Fibroblast of mammary gland (primary cell): Measurements from ENCODE around the gene RAB40C.

Experiments used
- DNase-seq: peaks from one replicate; pipeline ENCODE4 v3.0.0-alpha.2; 2010; ENCODE audit warnings: low read depth
- H3K4me3 ChIP-seq: 2 replicates; pipeline ENCODE4 v1.5.1; 2011; ENCODE audit warnings: low read depth, mild to moderate bottlenecking, low read length, moderate library complexity; ENCODE audit not compliant: control insufficient read depth
- TF ChIP-seq, protein P1 (sequence below): conservative IDR thresholded peaks from 2 replicates; pipeline ENCODE4 v1.5.1; 2011; ENCODE audit warnings: low read depth, low read length, inconsistent platforms; ENCODE audit not compliant: control insufficient read depth, insufficient read depth

Gene RAB40C

DNA sequence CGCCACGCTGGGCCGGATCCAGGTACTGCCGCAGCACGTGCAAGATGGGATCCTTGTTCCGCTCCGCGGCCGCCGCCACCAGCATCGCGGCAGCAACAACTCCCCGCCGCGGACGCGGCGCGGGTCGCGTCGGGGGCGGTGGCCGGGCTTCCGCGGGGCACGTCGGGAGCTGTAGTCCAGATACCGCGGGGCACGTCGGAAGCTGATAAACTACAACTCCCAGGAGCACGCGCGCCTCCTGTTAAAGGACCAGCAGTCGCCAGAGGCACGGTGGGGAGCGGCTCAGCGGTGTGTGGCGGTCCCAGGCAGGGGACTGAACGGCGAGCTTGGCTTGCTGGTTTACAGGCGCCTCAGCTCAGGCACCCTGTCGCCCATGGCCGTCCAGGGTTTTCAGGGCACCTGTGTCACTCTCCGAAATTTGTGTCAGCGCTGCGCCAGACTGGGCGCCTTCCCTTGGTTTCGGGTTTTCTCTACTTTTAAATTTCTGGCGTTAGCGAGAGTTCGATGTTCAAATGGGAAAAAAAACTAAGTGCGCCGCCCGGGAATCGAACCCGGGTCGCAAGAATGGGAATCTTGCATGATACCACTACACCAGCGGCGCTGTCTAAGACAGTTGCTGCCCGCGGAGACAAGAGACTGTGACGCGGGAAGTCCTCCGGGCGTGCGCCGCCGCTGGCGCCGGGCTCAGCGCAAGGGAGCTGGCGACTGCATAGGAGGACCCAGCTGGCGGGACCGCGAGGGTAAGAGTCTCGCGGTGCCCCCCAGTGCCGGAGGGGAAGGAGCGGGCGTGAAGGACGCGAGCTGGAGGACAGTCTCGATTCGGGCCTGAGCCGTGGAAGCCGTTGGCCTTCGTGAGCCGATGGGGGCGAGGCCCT is 46.6 kb downstream of the RAB40C start, which contains the start of gene METTL26:
METTL26 (minus strand) TSS at position 100 of the 875 bp plus-strand sequence; CDS start at position 85, 15 bp downstream.
- H3K4me3 ChIP-seq = peak within 1 kb of the TSS; percentile 77
- TF ChIP-seq, protein P1, sequence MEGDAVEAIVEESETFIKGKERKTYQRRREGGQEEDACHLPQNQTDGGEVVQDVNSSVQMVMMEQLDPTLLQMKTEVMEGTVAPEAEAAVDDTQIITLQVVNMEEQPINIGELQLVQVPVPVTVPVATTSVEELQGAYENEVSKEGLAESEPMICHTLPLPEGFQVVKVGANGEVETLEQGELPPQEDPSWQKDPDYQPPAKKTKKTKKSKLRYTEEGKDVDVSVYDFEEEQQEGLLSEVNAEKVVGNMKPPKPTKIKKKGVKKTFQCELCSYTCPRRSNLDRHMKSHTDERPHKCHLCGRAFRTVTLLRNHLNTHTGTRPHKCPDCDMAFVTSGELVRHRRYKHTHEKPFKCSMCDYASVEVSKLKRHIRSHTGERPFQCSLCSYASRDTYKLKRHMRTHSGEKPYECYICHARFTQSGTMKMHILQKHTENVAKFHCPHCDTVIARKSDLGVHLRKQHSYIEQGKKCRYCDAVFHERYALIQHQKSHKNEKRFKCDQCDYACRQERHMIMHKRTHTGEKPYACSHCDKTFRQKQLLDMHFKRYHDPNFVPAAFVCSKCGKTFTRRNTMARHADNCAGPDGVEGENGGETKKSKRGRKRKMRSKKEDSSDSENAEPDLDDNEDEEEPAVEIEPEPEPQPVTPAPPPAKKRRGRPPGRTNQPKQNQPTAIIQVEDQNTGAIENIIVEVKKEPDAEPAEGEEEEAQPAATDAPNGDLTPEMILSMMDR = no peak
- peak; percentile 91 for DNase-seq

- TF ChIP-seq, protein P1 = no peak
- H3K4me3 ChIP-seq = peak overlapping the region; percentile 77
- DNase-seq = peak; percentile 80
Observed at GRCh38 chr16:637081-638018, 47.5 kb downstream of the RAB40C start.

DNA sequence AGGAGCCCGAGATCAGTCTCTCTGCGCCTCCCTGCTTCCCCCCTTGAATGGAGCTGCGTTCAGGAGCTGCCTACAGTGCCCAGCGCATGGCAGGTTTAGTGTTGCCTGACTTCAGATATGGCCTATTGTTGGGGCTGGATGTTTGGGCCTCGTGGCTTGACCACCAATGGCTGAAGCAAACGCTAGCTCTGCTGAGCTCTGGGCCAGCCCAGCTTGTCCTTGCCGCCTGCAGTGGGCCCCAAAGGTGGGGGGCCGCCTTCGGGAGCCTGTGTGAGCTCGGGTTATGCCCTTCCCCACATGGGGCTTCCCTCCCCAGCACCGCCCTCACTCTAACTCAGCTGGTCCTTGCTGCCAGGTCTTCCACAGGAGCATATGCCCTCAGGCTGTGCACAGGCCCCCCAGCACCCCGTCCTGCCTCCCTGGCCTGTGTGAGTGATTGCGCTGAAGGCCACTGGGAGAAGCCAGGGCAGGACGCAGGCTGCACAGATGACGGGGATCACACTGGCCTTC is 48.2 kb downstream of the RAB40C start:
- TF ChIP-seq, protein P1 = no peak

DNA sequence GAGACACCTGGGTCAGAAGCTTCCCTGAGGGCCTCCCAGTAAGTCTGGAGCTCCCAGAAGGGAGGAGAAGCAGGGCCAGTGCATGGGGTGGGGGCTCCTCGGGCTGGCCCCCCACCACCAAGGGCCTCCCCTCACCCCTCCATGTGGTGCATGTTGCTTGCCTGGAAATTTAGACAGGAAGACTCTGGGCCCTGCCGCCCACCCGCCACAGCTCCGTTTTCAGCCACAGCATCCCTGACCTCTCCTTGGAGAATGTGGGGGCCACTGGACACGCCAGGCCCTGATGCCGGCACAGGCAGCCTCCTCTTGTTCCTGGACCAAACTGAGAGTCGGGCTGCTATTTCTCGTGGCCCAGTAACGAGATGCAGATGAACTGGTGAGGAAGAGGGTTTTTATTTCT is 49.0 kb downstream of the RAB40C start:
- TF ChIP-seq, protein P1 = no peak
- no peak overlapping the region for H3K4me3 ChIP-seq
- DNase-seq = no peak

More for the DNA sequence above, 48.2 kb downstream of the RAB40C start:
- no peak for DNase-seq
- no peak overlapping the region for H3K4me3 ChIP-seq

DNA sequence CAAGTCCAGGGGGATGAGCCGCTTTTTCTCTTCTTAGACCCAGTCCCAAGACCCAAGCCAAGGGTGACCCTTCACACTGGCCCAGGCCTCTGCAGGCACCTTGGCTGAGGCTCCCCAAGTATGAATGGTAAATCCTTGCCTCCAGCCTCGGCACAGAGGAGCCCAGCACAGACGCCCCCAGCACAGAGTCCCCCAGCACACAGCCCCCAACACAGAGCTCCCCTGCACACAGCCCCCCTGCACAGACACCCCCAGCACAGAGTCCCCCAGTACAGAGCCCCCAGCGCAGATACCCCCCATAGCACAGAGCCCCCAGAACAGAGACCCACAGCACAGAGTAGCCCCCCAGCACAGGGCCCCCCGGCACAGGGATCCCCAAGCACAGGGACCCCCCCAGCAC is 50.7 kb downstream of the RAB40C start:
- H3K4me3 ChIP-seq = no peak overlapping the region
- TF ChIP-seq, protein P1 = no peak
- DNase-seq = no peak
